Measurements from ENCODE around the gene KHK.

Gene KHK

DNA sequence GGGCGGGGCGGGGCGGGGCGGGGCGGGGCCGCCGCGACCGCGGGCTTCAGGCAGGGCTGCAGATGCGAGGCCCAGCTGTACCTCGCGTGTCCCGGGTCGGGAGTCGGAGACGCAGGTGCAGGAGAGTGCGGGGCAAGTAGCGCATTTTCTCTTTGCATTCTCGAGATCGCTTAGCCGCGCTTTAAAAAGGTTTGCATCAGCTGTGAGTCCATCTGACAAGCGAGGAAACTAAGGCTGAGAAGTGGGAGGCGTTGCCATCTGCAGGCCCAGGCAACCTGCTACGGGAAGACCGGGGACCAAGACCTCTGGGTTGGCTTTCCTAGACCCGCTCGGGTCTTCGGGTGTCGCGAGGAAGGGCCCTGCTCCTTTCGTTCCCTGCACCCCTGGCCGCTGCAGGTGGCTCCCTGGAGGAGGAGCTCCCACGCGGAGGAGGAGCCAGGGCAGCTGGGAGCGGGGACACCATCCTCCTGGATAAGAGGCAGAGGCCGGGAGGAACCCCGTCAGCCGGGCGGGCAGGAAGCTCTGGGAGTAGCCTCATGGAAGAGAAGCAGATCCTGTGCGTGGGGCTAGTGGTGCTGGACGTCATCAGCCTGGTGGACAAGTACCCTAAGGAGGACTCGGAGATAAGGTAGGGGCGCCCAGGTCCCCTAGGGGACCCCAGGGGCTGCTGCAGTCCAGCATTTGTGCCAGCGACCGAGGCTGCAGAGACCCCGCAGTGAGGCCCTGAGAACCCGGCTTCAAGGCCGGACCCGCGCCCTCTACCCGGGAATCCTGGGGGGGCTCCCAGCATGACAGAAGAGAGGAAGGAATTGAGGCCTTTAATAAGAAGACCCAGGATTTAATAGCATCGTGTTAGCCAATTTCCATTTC is at the start of gene KHK:
Gene KHK (plus strand): TSS at position 49 of the 870 bp plus-strand sequence. CDS start 488 bp downstream, at position 537.
- DNase-seq = peak; percentile 76

DNA sequence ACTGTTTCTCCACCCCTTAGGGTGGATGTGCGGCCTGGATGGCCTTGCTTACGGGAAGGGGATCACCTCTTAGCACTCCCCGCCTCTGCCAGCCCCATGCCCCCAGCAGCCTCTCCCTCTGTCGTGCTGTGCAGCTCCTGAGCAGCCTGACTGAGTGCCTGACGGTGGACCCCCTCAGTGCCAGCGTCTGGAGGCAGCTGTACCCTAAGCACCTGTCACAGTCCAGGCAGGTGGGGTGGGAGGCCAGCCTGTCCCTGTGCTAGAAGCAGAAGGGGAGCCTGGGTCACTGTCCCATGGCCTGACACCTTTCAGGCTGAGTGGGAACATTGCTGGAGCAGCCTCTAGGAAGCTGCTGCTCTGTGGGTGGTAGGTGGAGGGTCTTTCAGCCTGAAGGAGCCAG is 48.6 kb upstream of the KHK start:
- no peak for DNase-seq

DNA sequence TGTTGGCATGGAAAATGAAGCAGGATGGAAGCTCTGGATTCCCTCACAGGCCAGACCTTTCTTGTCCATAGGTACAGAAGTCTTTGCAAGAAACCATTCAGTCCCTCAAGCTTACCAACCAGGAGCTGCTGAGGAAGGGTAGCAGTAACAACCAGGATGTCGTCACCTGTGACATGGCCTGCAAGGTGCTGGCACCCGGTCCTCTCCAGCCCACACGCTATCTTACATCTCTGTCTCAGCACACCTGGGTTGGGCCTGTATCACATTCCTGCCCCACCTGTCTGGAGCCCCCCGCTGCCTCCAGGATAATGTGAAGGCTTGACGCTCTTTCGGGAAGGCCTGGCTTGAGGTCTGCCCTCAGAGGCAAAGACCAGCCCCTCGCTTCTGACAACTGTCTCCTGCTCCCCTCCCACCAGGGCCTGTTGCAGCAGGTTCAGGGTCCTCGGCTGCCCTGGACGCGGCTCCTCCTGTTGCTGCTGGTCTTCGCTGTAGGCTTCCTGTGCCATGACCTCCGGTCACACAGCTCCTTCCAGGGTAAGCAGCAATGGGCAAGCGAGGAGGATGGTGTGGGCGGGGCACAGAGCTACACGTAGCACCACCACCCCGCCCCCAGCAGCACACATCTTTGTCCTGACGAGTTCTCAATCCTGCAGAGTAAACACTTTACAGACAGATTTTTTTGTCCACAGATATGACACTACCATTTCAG is 47.8 kb upstream of the KHK start:
- no peak for DNase-seq

DNA sequence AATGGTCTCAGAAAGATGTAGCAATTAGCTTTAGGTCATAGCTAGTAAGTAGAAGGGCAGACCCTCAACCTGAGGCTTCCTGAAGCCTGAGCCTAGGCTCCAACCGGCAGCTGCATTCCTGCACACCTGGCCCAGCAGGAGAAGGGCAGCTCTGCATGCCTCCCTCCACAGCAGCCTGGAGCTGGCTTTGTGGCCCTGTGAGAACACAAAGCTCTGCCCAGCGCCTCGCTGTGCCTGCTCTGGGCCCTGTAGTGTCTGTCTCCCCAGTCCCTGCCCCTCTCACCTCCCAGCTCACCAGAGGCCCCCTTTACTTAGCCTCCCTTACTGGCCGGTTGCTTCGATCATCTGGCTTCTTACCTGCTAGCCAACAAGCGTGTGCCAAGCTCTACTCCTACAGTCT is 47.1 kb upstream of the KHK start:
- no peak for DNase-seq

DNA sequence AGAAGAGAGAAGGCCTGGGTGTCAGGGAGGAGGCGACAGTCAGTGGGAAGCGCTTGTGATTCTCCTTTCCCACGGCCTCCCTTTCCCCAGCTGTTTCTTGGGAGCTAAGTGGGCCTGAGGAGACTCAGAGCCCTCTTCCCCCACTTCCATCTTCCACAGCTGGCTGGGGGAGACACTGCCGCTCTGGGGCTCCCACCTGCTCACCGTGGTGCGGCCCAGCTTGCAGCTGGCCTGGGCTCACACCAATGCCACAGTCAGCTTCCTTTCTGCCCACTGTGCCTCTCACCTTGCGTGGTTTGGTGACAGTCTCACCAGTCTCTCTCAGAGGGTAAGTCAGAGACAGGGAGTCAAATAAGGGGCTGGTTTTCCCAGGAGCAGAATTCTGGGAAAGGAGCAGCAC is 46.7 kb upstream of the KHK start:
- DNase-seq = no peak

DNA sequence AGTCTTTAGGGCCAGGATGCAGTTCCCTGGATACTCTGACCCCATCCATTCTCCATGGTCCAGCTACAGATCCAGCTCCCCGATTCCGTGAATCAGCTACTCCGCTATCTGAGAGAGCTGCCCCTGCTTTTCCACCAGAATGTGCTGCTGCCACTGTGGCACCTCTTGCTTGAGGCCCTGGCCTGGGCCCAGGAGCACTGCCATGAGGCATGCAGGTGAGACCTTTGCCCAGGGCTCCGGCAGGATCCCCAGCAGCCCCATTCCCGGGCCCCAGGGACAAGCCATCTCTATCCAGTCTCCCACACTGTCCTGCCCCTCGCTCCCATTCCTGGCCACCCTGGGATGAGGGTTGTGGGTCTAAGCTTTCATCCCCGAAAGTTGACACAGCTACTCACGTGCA is 46.3 kb upstream of the KHK start:
- DNase-seq = no peak

DNA sequence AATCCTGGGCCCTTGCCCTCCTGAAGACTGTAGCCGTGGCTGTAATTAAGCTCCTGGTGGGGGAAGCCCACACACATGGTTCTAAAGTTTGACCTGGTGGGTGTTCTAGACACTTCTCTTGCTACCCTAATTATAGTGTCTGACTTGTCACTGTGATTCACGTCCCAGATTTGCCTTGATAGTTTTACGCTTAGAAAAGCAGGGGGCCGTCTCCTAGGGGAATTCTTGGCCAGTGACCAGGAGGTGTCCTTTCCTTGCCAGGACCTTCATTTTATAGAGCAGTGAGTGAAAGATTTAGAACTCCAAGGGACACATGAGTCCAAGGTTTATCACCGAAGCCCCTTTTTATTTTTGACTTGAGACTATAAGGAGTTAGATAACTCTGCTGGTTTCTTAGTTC is 44.8 kb upstream of the KHK start:
- no peak for DNase-seq

DNA sequence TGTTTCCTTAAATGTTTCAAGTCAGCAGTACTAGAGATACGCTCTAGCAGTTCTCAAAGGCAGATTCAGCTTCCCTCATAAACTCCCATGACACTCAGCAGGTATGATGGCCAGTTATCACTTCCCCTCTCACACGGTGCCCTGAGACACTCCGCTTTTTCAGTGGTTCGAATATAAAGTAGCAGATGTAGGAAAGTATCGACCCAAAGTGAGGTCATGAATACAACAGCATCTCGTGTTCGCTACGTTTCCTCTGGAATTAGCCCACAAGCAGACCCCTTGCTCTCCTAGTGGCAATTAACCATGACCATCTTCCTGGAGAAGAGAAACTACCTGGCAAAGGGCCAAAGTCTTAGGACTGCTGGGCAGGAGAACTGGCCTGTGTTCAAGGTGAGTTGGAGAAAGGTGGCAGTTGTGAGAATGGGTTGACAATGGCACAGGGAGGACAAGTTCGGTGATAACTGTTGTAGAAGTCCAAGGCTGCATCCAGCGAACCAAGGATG is 44.4 kb upstream of the KHK start:
- no peak for DNase-seq

DNA sequence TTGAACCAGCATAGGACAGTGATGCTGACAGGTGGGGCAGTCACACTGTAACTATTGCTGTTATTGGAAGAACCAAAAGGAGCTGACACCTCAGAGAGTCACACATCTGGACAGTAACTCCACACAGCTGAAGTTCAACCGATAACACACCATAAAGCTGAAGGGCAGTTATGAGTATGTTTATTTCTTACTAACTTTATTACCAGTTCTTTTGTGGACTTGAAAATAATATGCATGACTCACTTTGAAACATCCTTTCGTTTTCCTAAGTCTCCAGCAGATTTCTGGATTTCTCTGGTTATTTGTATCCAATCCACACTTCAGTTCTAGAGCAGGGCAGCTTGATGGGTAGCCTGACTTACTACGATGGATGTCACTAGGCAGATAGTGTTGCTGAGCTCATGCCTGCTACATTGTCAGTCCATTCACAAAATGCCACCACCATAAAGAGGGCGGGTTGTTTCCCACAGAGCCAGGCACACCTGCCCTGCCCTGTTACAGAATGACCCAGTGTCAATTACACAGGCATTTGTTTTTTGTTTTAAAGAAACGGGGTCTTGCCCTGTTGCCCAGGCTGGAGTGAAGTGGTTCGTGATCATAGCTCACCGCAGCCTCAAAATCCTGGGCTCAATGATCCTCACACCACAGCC is 43.5 kb upstream of the KHK start:
- no peak for DNase-seq

DNA sequence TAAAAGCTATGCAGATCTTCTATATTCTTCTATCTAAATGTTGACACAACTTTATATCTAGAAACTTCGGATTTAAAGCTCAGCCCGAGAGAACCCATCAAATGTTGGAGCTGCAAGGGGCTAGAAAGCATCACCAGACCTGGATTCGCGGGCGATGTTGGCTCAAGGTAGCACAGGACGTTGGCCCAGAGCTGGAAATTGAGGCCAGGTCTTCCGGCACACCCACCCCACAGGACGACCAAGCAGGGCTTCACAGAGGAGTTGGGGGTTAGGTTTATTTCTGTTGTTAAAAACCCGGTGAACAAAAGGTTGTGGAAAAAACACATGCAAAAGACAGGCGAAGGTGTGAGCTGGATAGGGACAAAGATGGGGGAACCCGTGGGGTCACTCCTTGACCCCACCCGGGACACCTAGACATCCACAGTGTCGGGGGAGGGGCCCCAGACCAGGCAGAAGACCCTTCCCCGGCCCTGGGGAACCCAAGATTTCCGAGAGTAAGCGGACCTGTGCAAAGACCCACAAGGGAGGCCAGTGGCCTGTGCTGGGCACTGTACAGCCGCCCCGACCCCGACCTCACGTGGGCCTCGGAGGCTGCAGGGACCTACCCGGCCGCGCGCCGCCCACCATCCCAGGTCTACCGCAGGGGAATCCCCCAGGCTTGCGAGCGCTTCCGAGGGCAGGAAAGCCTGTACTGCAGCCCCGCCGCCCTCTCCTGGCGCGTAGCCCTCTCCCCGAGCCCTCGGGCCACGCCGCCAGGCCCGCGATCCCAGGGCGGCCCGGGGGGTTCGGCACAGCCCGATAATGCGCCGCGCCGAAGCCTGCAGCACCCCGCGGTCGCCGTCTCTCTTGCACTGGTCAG is 36.9 kb upstream of the KHK start:
- peak; percentile 77 for DNase-seq

DNA sequence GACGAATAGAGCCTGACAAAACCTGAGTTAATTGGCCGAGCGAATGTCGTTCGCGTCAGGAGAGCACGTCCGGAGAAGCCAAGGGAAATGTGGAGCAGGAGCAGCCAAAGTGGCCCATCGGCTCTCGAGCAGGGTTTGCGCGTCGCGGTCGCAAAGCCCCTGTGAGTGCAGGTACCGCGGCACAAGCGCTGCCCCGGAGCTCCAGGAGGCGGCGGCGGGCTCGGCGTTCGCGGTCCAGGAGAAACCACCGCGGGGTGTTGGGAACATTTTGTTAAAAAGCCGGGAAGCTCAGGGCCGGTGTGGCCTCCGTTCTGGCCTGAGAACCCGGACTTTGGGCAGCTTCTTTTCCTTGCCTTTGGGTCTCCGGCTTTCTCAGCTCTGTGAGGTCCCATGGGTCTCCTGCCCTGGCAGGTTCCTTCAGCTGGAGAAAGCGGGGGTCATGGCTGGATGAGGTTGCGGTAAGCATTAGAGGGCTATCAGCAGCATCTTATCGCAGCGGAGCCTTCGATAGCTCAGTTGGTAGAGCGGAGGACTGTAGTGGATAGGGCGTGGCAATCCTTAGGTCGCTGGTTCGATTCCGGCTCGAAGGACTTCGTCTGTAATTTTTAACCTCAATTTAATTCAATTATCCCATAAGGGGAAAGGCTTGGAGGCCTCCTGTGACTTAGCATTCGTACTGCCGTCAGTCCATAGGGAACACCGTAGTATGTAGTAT is 36.1 kb upstream of the KHK start:
- DNase-seq = peak; percentile 98

DNA sequence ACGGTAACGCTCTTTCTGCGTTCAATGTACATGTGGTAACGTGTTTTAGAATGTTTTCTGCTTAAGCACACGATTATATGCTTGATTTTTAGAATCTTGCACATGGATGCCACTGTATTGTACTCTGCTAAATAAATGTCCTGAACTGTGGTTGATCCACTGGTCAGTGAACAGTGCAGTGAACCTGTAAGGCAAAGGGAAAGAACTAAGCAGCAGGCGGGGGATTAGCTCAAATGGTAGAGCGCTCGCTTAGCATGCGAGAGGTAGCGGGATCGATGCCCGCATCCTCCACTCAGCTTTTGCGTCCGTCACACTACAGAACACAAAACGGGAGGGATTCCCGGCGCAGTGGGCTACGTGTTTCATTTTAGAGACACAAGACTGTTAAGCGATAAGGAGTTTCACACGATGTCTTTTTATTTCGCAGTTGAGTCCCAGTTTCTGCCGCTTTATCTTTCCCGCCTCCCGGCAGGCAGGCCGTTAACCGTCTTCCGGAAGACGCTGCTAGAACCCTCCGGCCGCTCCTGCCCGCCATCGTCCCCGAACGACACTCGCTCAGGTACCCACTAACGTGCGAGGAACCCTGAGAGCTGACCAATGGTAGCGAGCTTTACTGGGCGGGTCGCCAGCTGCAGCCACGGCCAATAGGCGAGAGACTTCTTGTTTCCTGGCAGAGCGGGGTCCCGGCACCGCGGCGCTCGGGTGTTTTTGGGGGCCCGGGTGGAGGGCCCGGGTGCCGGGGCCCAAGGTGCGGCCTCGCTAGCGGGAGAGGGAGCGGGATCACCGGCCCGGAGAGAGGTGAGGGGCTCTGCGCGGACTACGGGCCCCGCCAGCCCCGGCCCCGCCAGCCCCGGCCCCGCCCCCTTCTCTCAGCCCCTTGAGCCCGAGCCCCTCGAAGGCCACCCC is 35.3 kb upstream of the KHK start, which contains the start of gene AGBL5:
Gene AGBL5 (plus strand): TSS at position 673 of the 906 bp plus-strand sequence. CDS start 1,291 bp downstream, outside the sequence.
- DNase-seq = peak; percentile 97

DNA sequence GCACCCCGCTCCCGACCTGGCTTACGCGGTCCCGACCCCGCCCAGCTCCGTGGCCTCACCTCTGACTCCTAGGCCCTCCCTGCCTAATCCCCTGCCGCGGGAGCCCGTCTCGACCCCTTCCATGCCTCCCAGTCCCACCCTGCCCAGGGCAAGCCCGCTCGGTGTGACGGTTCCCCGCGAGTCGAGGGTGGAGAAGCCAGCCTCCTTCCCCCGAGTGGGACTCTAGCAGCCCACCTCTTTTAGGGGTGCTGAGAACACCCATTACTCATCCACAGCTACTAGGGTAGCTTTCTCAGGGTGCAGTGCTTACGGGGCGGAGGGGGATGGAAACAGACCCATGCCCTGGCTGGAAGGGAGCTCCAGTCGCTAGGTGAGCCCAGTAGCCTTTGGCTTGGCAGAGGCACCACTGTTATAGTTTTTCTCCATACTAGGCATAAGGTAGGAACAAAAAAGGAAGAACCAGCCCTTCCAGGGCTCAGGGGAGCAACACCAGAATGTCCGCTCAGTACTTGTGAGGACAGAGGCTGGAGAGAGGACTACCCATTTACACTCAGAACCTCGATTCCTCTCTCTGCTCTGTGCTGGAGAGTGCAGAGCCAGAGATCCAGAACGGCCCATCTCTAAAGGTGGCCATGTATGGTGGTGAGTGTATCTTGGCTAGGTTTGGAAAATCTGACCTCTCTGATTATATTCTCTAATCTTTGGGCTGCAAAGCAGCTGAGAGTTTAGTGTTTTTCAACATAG is 34.5 kb upstream of the KHK start:
- peak; percentile 46 for DNase-seq

DNA sequence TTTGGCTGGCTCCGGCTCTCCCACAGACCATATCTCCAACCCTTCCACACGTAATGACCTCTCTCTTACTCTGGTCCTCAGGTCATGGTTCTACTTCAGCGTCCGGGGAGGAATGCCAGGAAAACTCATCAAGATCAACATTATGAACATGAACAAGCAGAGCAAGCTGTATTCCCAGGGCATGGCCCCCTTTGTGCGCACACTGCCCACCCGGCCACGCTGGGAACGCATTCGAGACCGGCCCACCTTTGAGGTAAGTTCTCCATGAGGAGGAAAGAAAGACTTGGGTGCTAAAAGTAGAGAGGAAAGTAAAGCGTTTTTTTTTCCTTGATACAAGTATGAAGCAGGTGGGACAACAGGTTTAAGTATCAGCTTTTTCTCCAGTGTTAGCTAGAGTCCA is 33.3 kb upstream of the KHK start:
- no peak for DNase-seq

DNA sequence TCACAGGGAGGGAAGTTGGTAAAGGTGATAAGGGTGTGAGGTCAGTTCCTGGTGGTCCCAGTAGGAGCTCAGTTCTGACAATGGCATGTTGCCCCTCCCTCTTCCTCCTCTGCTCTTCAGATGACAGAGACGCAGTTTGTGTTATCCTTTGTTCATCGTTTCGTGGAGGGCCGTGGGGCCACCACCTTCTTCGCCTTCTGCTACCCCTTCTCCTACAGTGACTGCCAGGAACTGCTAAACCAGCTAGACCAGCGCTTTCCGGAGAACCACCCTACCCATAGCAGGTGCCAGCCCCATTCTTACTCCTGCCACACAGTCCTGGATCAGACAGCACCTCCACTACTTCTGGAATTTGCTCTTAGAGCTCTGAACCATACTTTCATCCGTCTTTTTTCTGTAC is 32.8 kb upstream of the KHK start:
- no peak for DNase-seq

DNA sequence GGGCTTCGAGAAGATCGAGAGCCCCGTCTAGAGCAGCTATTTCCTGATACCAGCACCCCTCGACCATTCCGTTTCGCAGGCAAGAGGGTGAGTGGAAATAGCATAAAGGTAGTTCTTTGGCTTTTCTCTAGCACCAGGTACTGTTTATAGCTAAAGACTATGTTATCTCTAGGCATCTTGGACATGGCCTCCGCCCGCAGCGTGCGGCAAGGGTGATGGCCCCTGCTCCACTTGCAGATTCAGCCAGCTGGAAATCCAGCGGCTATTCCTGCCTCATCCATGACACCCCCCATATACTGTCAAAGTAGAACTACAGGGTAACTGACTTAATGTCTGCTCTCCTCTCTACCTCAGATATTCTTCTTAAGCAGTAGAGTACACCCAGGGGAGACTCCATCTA is 31.9 kb upstream of the KHK start:
- no peak for DNase-seq

DNA sequence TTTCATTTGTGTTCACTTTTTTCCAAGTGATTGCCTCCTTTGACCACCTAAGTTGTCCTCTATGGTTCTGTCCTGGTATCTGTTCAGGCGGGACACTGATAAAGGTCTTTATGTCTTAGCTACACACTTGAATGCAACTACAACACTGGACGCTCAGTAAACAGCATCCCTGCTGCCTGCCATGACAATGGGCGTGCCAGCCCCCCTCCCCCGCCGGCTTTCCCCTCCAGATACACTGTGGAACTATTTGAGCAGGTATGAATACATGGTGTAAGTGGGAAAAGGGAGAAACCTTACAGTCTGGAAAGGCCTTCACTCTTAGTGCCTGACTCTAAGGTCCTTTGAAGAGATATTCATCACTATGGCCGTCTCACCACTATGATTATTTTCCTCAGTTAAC is 29.4 kb upstream of the KHK start:
- DNase-seq = no peak

DNA sequence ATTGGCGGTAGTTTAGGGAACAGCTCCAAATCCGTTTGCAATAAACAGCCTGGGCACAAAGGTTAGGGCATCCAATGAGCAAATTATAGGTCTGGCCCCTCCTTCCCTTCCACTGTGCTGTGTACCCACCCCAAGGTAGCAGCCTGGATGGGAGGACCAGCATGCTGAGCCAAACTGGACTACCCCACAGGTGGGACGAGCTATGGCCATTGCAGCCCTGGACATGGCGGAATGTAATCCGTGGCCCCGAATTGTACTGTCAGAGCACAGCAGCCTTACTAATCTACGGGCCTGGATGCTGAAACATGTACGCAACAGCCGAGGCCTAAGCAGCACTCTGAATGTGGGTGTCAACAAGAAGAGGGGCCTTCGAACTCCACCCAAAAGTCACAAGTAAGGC is 28.4 kb upstream of the KHK start:
- DNase-seq = no peak

DNA sequence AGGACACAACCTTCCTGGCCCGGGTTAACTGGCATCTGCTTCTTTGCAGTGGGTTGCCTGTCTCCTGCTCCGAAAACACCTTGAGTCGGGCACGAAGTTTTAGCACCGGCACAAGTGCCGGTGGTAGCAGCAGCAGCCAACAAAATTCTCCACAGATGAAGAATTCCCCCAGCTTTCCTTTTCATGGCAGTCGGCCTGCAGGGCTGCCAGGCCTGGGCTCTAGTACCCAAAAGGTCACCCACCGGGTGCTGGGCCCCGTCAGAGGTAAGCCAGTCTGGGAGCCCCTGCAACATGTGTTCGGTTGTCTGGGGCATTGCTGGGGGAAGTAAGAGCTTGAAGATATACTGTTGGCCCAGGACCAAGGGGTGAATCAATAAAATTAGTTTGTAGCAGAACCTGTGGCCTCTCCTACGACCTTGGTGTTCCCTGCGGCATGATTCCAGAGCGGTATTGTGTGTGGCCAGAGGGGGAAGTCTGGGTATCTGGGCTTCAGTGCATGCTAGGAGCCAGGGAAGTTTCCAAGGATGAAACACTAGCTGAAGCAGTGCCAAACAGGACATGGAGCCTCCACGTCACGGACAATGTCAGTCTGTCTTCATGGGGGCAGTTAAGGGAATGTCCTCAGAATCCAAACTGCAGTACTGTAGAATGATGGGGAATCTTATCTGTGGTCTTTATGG is 27.3 kb upstream of the KHK start:
- DNase-seq = no peak

Measured in NCI-H82 (cell line).